Colon (tissue), 2 donors: ENCODE data around the gene GSTM3.

Source experiments
- FAIRE-seq: peaks from 2 replicates; lab custom pipeline; 2012; peaks lifted over from hg19 to GRCh38; lab: Jason Lieb, UNC
- donor health status: control.
- donor health status: control.

GSTM3 gene

DNA sequence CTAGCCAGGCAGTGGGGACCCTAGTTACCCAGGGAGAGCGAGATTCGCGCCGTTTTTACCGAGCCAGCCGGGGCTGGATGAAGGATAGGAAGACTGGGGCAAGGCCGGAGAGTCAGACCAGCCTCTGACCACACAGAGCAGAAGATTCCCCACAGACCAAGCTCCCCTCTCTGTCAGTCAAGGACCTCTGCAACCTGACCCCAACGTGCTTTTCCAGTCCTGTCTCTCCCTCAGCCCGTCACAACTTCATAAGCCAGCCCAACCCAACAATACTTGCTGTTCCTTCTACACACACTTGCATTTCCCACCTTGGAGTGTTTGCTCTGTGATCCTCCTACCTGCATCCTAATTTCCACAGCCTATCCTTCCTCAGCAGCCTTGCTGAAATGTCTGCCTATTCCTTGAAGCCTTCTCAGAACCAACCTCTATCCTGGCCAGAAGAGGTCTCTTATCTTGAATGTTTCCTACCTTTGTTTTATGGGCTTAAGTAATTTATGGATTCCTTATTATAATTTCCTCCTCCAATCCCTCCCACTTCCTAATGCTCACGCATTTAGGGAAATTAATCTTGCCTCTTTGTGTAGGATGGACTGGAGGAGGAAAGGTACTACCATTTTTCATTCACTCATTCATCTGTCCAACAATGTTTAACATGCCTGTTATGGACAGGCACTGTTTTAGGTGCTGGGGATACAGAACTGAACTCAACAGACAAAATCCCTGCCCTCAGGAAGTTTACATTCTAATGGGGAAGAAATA, at the start of gene GSTM3:
GSTM3 (minus strand) TSS at position 424 of the 759 bp plus-strand sequence. CDS start 751 bp downstream, outside the sequence.
- FAIRE-seq = no peak

DNA sequence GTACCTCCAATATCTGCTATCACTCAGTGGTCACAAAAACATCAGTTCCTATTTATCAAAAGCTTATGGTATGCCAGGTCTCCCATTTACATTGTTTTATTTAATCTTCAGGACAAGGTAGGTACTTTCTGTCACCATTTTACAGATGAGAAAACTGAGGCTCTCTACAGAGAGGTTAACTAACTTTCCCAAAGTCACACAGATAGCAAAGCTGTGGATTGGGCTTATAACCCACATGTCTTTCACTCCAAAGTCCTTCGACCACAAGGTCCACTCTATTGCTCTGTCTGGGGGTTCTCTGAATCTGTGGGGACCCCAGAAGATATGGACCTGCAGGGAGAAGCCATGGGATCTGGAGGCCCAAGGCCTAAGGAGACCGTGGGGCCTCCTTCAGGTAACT, 49.5 kb upstream of the GSTM3 start:
- FAIRE-seq = no peak

DNA sequence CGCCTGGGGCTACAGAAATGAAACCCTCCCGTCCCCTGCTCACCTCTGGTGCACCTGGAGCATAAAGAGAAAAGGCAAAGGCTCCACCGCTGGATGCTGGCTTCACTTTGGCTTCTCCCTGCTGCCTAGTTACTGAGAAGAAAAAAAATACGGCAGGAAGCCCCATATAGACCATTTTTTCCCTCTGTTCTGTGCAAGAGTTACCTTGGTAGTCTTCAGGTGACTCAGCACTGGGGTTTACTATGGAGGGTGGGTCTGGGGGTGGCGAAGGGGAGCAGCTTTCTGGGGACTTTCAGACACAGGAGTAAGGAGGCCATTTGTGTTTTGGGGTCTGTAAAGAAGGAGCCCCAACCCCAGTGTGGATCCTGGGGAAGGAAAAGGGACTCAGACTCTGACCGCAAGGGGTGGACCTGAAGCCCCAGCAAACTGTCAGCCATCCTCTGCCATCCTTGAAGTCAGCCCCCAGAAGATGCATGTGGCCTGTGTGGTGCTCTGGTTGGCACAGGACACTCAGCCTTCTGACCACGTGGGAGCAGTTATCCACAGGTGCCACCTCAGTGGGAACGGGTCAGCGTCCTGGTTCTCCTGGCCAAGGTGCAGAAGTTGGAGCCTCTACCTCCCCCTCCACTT, 48.8 kb upstream of the GSTM3 start:
- FAIRE-seq = no peak

DNA sequence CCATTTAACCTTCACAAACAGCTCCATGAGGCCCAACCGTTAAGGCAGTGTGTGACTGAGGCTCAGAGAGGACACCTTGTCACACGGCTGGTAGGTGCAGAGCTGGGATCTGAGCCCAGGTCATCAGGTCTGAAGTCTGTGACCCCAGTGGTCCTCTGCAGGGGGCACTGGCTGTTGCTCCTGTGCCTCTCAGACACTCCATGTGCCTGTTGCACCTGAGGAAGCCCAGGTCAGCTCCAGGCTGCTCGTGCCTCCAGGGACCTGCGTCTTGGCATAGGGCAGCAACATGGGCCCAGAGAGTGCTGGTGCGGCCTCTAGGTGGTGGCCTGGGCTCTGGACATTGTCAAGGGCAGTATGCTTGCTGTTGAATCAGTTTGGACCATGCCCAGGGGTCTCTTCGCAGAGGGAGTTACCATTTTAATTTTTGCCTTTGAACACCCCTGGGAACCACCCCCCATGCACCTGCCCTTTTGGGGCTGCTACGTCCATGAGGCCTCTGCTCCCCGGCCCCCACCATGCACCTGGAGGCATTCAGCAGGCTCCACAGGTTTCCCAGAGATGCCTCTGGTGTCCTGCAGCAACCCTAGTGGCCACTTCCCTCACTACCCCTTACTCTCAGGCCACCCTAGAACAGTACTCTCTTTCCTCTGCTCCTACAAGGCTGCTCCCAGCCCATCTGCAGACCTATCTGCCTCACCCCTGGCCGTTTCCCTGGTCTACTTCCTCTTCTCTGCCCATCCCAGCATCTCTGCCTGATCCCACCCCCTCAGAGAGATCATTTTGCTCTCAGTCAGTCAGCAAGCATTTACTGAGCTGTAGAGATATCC, 48.1 kb upstream of the GSTM3 start:
- FAIRE-seq = no peak

DNA sequence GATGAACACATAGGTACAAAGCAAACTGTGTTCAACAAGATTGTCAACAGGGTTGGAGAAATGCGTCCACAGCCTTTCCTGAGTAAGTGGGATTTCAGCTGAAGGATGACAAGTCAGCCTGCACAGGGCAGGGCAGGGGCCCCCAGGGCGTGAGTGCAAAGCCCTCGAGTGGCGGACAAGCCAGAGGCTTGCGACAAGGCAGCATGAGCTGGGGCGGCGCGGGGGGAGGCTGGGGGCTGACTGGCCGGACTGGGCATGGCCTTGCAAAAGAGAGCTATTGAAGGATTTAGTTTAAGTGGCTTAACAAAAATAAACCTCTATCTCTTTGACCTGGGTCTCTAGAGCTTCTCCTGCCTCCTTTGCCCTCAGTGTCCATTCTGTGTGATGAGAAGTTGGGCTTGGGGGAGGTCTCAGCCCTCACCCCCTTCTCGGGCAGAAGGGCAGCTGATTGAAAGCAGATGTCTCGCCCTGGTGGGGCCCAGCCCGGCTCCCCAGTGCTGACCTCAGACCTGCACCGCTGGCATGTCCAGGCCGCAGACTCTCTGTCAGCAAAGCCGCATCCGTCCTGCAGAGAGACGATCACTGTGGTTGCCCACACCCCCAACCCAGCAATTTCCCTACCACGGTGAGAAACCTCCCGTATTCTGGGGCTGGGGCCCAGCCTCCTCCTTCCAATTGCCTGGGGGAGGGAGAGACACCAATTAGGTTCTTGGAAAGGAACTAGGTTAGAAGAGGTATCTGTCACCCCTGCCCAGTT, 47.2 kb upstream of the GSTM3 start:
- FAIRE-seq = no peak

DNA sequence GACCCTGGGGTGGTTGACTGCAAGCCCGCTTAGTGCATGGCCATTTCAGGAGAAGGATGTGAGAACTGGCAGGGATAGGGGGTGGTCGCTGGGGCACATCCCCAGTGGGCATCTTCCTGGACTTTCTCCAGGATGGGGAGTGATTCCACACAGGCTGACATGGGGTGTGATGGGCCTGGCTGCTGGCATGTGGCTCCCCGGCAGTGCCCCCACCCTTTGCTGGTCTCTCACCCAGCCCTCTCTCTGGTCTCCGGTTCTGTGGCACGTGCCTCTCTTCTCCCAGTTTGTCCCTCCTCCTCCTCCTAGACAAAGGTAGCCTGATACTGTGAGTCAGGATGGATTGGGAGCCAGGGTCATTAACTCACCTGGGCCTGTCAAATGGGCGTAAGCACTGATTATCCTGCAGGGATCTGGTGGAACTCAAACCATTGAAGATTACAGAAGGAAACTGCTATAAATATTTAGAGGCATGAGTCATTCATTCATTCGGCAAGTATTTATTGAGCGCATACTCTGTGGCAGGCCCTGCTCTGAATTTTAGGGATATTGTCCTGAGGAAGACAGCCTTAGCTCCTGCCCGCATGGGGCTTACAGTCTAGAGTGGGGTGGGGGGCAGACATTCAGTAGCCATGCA, 46.5 kb upstream of the GSTM3 start:
- no peak for FAIRE-seq

DNA sequence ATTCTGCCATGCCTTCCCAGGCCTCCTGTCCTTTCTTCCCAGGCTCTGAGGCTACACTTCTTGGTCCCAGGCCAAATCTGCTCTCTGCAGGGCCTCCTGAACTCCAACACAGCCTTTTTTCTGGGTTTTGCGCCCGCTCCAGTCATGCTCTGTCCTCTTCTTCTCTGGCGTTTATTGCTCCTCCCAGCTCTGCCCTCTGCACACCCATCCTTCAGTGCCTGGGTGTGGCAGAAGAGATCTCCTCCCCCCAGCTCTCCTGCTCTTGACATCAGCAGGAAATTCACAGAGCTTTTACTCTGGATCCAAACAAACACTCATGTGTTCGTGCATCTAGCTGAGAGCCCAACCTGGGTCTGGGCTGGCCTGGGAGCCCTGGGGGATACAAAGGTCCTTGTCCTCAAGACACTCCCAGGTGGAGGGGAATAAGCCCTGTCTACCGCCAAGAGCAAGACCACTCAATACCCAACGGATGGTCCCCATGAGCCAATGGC, 45.7 kb upstream of the GSTM3 start:
- FAIRE-seq = no peak

DNA sequence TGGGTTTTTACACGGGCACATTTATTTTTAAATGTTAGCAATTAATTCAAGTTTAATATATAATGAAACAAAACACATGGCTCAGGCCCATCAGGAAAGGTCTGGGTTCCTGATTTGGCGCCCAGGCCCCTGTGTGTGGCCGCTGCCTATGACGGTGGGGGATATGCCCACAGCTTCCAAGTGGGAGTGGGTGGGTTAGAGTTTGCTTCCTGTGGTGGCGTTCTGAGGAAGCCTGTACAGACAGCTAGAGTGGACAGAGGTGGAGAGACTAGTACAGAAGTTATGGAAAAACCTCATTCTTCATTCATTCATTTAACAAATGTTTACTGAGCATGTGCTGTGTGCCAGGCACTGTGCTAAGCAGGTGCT, 45.3 kb upstream of the GSTM3 start:
- FAIRE-seq = no peak

DNA sequence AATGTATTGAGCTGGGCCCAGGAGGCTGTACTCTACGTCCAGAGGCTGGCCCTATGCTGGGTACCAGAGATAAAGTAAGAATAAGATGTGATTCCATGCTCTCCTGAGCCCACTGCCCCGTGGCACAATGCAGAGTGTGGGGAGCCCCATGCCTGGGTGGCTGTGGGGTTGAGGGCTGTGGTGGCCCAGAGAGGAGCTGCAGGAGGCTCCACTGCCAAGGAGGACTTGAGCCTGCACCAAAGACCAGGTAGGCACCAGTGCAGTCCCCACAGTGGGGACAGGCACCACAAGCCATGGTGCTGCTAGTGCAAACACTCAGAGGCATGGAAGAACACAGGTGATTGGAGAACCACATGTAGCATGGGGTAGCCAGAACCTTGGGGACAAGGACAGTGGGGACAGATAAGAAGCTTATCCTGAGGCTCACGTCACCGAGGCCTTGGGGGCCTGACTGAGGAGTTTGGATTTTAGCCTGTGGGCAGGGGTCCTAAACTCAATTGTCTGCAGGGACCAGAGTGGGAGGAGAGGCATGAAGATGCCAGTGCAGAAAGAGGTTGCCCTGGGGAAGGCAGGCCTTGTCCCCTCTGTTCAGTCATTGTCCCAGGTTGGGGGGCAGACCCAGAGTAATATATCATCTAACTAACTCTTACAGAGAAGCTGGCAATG, 44.7 kb upstream of the GSTM3 start:
- FAIRE-seq = no peak

DNA sequence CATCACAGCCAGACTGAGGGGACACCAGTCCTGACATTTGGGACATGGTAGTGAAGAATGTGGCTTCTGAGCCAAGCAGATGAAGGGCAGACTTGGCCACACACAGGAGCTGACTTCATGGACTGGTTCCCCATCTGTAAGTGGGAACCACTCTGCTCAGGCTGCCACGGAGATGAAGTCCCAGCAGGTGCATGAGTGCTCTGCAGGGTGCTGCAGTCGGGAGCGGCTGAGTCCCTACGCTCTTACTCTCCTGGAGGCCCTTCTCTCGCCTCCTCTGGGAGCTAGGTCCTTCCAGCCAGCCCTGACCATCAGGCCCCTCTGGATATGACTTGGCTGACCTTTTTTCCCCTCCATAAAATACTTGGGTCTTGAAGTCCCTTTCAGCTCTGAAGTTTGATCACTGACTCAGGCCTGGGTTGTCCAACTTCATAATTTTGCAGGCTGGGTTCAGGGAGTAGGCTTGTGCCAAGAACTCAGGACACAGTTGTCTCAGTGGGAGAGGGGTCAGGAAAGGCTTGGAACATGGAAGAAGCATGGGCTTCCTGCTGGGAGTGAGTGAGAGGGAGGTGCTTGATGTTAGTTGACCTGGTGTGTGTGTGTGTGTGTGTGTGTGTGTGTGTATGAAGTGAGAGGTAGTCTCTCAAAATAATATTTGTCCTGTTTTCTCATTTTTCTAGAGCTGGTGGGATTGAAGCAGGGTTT, 43.9 kb upstream of the GSTM3 start:
- FAIRE-seq = no peak

DNA sequence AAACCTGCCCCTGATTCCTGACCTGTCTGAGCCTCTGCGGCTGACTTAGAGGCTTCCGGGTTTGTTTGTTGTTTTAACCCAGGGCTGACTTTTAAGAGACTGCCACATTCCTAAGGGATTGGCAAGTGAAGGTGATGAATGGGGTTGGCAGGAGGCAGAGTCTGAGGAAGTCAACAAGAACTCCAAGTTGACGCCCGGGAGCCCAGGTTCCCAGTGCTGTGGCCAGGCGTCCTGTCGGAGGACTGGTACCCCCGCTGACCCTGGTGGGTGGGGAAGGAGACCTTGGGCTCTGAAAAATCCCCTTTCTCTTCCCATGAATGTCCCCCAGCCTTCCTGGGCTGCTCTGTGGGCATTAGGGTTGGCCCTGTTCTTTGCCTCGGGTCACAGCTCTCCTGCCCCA, 42.6 kb upstream of the GSTM3 start:
- FAIRE-seq = no peak

DNA sequence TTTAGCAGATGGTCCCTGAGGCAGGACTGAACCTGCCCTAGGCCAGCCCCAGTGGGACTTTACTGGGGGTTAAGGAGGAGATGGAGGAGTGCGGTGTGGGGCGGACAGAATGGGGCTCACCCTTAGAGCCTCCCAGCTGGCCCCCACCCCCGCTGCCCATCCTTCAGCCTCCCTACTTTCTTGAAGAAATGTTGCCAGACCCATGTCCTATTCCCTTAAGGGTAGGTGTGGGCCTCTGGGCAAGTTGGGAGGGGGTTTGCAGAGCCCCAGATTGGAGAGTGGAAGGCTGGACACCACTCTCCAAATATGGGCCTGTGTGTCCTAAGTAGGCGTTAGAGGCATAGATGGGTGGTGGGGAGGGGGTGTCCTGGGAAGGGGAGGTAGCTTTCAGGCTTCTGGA, 42.1 kb upstream of the GSTM3 start:
- FAIRE-seq = no peak

DNA sequence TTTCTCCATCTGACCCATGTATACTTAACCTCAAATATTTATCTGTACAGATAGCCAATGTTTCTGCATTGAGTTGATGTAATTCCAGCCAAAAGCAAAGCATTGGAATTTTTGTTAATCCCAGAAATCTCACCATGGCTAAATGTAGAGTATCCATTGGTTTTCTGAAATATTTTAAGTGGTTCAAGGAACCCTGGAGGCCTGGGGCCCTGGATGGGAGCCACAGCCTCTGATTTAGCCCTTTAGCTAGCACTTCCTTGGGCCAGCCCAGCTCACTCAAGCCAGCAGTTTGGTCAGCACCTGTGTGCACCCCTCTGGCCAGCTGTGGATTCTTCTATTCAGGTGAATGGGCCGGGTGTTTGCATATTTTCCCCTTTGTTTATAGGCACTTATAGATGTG, 41.7 kb upstream of the GSTM3 start:
- FAIRE-seq = no peak

DNA sequence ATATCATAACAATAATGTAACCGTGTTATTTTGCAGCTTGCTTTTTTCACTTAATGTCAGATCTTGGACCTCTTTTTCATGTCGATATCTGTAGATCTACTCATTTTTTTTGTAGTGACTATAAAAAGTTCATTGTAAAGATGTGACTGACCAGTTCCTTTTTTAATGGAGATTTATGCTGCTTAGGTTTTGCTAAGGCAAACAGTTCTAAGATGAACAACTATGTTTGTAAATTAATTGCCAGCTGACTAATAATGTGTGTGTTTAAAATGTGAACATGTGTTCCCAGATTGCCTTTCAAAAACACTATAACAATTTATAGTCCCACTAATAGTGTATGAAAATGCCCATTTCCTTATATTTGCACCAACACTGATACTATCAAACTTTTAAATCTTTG, 41.0 kb upstream of the GSTM3 start:
- no peak for FAIRE-seq

DNA sequence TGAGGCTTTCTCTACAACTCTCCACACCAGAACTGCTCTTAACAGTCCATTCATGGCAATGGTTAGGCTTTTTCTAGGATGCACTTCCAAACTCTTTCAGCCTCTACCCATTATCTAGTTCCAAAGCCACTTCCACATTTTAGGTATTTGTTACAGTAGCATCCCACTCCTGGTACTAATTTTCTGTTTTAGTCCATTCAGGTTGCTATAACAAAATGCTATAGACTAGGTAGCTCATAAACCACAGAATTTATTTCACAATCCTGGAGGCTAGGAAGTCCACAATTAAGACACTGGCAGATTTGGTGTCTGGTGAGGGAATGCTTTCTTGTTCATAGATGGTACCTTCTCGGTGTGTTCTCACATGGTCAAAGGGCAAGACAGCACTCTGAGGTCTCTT, 40.1 kb upstream of the GSTM3 start:
- no peak for FAIRE-seq

DNA sequence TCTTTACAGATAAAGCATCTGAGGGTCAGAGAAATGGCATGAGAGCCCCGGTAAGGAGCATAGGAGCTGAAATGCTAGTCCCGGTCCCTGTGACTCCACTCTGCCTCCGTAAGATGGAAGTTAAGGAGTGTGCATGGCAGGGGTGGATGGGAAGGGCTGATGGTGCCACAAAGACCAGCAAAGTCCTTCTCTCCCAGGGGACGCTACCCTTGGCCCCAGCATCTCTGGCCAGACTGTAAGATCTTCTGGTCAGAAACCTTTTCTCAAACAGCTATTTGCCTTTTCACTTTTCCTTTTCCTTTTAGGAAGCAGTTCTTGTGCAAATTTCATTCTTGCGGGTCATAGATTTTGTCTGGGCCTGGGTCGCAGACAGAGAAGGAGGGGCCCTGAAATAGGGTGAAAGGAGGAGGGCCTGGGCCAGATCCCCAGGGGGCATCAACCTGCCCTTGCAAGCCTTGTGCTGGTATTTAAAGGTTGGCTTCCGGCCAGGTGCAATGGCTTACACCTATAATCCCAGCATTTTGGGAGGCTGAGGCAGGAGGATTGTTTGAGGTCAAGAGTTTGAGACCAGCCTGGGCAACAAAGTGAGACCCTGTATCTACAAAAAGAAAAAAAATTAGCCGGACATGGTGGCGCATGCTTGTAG, 37.3 kb upstream of the GSTM3 start:
- no peak for FAIRE-seq

DNA sequence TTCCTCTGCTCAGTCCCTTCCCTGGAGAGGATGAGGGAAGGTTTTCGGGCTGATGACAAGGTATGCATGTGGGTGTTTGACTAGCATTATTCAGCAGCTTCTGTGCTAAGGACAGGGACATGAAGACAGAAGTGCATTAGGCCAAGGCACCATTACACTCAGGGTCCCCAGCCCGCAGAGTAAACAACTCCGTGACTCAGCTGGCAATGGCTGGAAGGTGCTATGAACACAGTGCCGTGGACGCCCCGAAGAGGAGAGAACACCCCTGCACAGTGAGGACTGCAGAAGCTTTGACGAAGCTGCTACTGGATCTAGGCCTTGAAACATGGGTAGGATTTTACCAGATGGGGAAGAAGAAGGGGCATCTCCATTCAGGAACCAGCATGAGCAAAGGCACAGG, 36.6 kb upstream of the GSTM3 start:
- FAIRE-seq = no peak

DNA sequence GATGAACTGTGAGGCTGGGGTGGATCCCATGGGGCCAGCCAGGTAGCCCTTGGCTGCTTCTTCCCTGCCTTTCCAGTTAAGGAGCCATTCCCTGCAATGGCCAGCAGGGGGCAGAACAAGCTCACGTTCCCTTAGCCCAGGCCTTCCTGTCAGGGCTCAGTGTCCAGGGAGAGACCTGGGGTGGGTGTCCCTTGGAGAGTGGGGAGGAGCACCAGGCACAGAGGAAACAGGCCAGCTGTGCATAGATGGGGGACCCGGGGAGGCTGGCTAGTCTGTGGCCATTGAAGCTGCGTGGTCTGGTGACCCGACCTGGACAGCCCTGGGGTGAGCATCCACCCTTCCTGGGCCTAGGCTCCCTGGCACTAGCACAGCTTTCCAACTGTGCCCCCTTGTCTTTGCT, 36.1 kb upstream of the GSTM3 start:
- FAIRE-seq = no peak

DNA sequence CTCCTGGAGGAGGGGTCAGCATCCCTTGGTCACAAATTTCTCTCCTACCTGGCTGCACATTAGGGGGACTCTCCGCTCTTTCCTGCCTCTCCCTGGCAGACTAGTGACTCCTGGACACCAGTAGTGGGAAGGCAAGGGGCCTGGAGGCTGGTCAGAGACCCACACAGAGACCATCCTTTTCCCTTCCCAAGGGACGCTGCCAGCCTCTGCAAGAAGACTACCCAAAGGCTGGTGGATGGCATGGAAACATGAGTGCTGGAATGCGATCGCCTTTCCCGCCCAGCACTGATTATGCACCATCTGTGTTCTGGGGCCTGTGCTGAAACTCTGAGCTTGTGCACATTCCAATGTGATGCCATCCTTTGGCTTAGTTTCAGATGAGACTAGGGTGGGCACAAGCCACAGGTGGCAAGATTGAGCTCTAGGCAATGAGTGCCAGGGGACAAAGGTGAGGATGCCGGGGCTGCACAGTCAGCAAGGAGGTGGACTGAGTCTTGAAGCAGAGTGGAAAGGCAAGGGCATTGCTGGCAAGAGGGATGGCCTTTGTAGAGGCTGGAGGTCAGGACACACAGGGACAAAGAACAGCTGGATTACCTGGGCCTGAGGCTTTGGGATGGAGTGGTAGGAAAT, 35.5 kb upstream of the GSTM3 start:
- FAIRE-seq = no peak

DNA sequence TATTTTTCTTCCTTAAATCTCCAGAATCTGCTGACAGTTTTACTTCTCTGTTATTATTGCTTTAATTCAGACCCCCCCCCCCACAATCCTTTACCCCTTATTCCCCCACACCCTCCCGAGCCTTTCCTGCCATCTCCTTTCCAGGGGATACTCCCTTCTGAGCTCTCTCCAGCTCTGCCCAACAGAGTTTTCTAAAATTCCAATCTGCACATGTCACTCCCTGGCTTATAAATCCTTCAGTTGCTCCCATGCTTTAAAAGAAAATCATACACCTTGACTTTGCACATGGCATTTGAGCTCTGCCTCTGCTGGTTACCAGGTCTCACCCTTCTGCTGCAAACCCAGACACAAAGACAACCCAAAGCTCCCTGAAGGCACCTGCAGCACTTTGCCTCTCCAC, 34.6 kb upstream of the GSTM3 start:
- no peak for FAIRE-seq
